Panc1 (cell line): ENCODE data around the gene CLIP4. TPM values are rescaled to one million over a fixed set of nuclear protein-coding genes. Genes with fewer than 3 reads are reported as not detected.

Experiments used
- ATAC-seq: fragments of 200-7000 bp; cut with Tn5 transposase; 2 replicates; pipeline ENCODE4 v1.9.1; 2020; ENCODE audit warnings: mild to moderate bottlenecking, moderate library complexity
- BruUV-seq: library from RNA; stranded (reverse); fragments of 400-500 nt; replicated peaks from 2 replicates; lab custom pipeline; 2021; lab: Mats Ljungman, UMichigan
- CTCF ChIA-PET: fragments of 300-600 bp; sonication (Branson Sonifier 250); formaldehyde crosslinking; loops from one replicate; lab custom pipeline; 2022; ENCODE audit warnings: antibody characterized with exemption; lab: Charles Lee
- POLR2A ChIA-PET: fragments of 300-600 bp; sonication (Branson Sonifier 250); formaldehyde crosslinking; loops from one replicate; lab custom pipeline; 2022; ENCODE audit warnings: antibody characterized with exemption; lab: Charles Lee
- DNase-seq: peaks from one replicate; pipeline ENCODE4 v3.0.0-alpha.2; 2010; ENCODE audit warnings: low read depth, low spot score
- H3K27ac ChIP-seq: 2 replicates; pipeline ENCODE4 v1.5.1; 2011; ENCODE audit warnings: mild to moderate bottlenecking, low read length, inconsistent platforms
- H3K27me3 ChIP-seq: fragments of 200-500 bp; sonication (Bioruptor generic); 2 replicates; pipeline ENCODE4 v1.6.0; 2014; ENCODE audit warnings: low read length, inconsistent platforms; ENCODE audit not compliant: control insufficient read depth, insufficient read depth
- H3K36me3 ChIP-seq: fragments of 200-500 bp; sonication (Bioruptor generic); 2 replicates; pipeline ENCODE4 v1.5.1; 2014; ENCODE audit warnings: inconsistent platforms, mild to moderate bottlenecking, low read length, moderate library complexity; ENCODE audit not compliant: control insufficient read depth, insufficient read depth
- H3K4me1 ChIP-seq: 2 replicates; pipeline ENCODE4 v1.5.1; 2011; ENCODE audit warnings: inconsistent platforms, mild to moderate bottlenecking, low read length, moderate library complexity; ENCODE audit not compliant: control insufficient read depth, insufficient read depth
- H3K4me3 ChIP-seq, 2 experiments: 2 replicates each; pipeline ENCODE4 v1.5.1; 2011 to 2012; ENCODE audit warnings: low read depth in 2 of 2, low read length in 2 of 2, mild to moderate bottlenecking in 2 of 2, inconsistent platforms in 1 of 2, moderate library complexity in 1 of 2
- H3K9me3 ChIP-seq: fragments of 200-500 bp; sonication (Bioruptor generic); 2 replicates; pipeline ENCODE4 v1.5.1; 2014; ENCODE audit warnings: low read depth, mild to moderate bottlenecking, inconsistent platforms, low read length, moderate library complexity; ENCODE audit not compliant: control insufficient read depth, insufficient read depth
- CTCF ChIP-seq: fragments of 450-650 bp; IDR thresholded peaks from 2 replicates; pipeline ENCODE4 v1.5.1; 2017; ENCODE audit warnings: mild to moderate bottlenecking
- POLR2AphosphoS5 ChIP-seq: IDR thresholded peaks from 2 replicates; pipeline ENCODE4 v1.6.1; 2012; ENCODE audit warnings: mild to moderate bottlenecking, low read depth, low read length, moderate library complexity
- REST ChIP-seq, 2 experiments: IDR thresholded peaks; 2 replicates each; pipeline ENCODE4 v1.6.1; 2011 to 2012; ENCODE audit warnings: low read depth in 2 of 2, control low read depth in 1 of 2, low read length in 1 of 2, mild to moderate bottlenecking in 1 of 2, moderate library complexity in 1 of 2; ENCODE audit not compliant: insufficient read depth in 1 of 2
- SIN3A ChIP-seq: IDR thresholded peaks from 2 replicates; pipeline ENCODE4 v1.6.1; 2012; ENCODE audit warnings: low read depth, mild to moderate bottlenecking, low read length, moderate library complexity, borderline replicate concordance; ENCODE audit not compliant: insufficient read depth
- TCF7L2 ChIP-seq: IDR thresholded peaks from 2 replicates; pipeline ENCODE4 v1.6.1; 2011; ENCODE audit warnings: mild to moderate bottlenecking, low read depth, low read length, inconsistent platforms
- in situ Hi-C: cut with HindIII; loops from 2 replicates; pipeline ENCODE4 v1.10.0; 2016; ENCODE audit warnings: low sequenced_read_pairs, low pct_unique_long_range_greater_than_20kb
- intact Hi-C: fragments of 100-400 bp; cut with micrococcal nuclease; formaldehyde crosslinking; loops from one replicate; pipeline ENCODE4 v1.10.0; 2022; ENCODE audit not compliant: unreplicated experiment
- total RNA-seq: library from RNA; stranded (reverse); gene quantifications from one replicate; pipeline ENCODE4 v1.2.1, GENCODE V29; 2021; ENCODE audit not compliant: unreplicated experiment

The CLIP4 gene
- total RNA-seq, 1 experiment from 2014 or later: 43.0 TPM

DNA sequence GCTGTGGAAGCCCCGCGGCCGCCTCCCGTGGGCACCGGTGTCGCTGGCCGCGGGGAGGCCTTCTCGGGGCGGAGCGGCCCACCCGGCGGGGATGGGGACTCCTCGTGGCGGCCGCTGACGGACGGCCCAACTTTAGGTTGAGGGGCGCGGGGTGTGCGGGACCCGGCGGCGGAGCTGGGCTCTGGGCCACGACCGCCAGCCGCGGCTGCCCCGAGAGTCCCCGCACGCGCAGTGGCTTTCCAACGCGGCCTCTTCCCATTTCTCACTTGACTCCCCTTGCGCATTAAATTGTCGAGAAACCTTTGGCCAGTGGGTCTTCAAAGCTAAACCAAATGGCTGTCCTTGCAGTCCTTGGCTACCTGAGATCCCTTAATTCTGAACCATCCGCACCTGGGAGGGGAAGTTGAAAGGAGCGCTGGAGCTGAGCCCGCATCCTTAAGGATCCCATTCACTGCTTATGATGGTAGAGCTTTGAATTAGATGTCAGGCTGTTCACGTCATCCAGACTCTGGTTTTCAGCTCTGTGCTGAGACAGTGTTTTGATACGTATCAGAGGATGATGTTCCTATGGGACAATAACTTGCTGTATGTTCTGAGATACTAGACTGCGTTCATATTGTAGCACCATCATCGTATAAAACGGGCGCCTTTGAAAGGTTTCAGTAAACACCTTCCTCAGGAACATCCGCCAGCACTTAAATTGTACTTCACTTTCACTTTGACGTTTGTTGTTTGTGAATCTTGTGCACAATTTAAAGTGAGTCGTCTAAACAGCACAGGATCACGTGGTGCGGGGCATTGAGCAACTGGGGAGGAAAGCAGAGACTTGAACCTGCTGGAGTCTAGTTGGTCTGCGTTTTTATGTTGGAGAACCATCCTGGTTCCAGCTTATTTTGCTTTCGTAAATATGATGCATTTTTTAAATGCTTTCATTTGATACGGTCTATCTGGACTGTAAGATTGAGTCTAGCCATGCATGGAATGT, 874 bp downstream of the CLIP4 start:
- no peaks in the 10 kb centered on the region for H3K9me3 ChIP-seq
- in situ Hi-C loops: no loop called here
- peak overlapping the region; percentile 70 to 83 for H3K4me3 ChIP-seq
- intact Hi-C loops: no loop called here
- peak overlapping the region; percentile 96 for H3K27ac ChIP-seq
- CTCF ChIA-PET: no interaction called here
- ATAC-seq: peak; percentile 43
- H3K36me3 ChIP-seq: no peaks in the 10 kb centered on the region
- no peaks in the 10 kb centered on the region for H3K27me3 ChIP-seq
- TF ChIP-seq SIN3A (peak; percentile 33; the same call in 1 of the 2 replicates), REST (IDR thresholded peaks at IDR 0.05; ENCODE audit: insufficient read depth in 1 of 2, low read depth in 2 of 2, low read length in 1 of 2) (no peak)
- H3K4me1 ChIP-seq: peaks cover 56% of the 10 kb centered on the region
- BruUV-seq: no TSS peak
- peak; percentile 94 for DNase-seq
- POLR2A ChIA-PET: interaction anchor here (0.7 kb wide), 1 partner anchor 206 kb away, joined by 4 read pairs; no protein-coding TSS in a partner anchor

- no peak for TF ChIP-seq SIN3A
- peak; percentile 39; the same call in 1 of the 2 replicates for TF ChIP-seq TCF7L2
- no peak for TF ChIP-seq REST (IDR thresholded peaks at IDR 0.05; ENCODE audit: insufficient read depth in 1 of 2, low read depth in 2 of 2, low read length in 1 of 2)
- no peak for TF ChIP-seq CTCF
- TF ChIP-seq POLR2AphosphoS5: 0 out of 2 replicates have a peak, but pooled peaks have one; percentile 17
- BruUV-seq: TSS peak; percentile 93
- POLR2A ChIA-PET: interaction anchor here (0.6 to 1.1 kb wide), 3 partner anchors 11 to 632 kb away, joined by 4 to 14 read pairs (median 5); no protein-coding TSS in a partner anchor
- Histone ChIP-seq H3K9me3 (peaks cover 3% of the 10 kb centered on the region; the same call in 1 of the 2 replicates), H3K36me3 (no peaks in the 10 kb centered on the region), H3K4me3 (peak overlapping the region; percentile 70 to 83; a peak in 3 of 4 replicates), H3K27me3 (no peaks in the 10 kb centered on the region), H3K27ac (peak overlapping the region; percentile 96), H3K4me1 (peaks cover 55% of the 10 kb centered on the region)
- in situ Hi-C loops (no loop called here), intact Hi-C loops (no loop called here)
- DNase-seq (peak; percentile 94), ATAC-seq (peak; percentile 50)
- CTCF ChIA-PET: interaction anchor here (0.7 kb wide), 1 partner anchor 21 kb away, joined by 4 read pairs; no protein-coding TSS in a partner anchor
Observed at GRCh38 chr2:29117636-29118303, 2.6 kb downstream of the CLIP4 start.
